Measurements from ENCODE around the gene BSND.

Gene BSND

GRCh38 chr1:54998677-54999076, at the start of gene BSND:
Gene BSND (plus strand): TSS chr1:54998933. CDS start chr1:54999187, 254 bp downstream.
- Histone ChIP-seq H3K4me3 (ENCODE audit: low read length) (peak within 1 kb of the TSS; percentile 76; the same call in 1 of the 2 replicates), H3K36me3 (ENCODE audit: insufficient read depth, low read depth, low read length) (no peaks in the 10 kb centered on the region), H3K9ac (ENCODE audit: low read depth, low read length) (no peak within 1 kb of the TSS), H3K27ac (ENCODE audit: low read length) (no peak within 1 kb of the TSS), H3K27me3 (ENCODE audit: insufficient read depth, low read length) (peaks cover 66% of the 10 kb centered on the region), H3K4me1 (ENCODE audit: insufficient read depth, low read length) (peaks cover 24% of the 10 kb centered on the region), H3K9me3 (ENCODE audit: insufficient read depth, low read depth, low read length) (no peaks in the 10 kb centered on the region)

GRCh38 chr1:54949053-54949452, 49.7 kb upstream of the BSND start:
- Histone ChIP-seq H3K4me1 (ENCODE audit: insufficient read depth, low read length) (no peaks in the 10 kb centered on the region; the same call in 1 of the 2 replicates), H3K27me3 (ENCODE audit: insufficient read depth, low read length) (no peaks in the 10 kb centered on the region), H3K4me3 (ENCODE audit: low read length) (no peak overlapping the region), H3K9me3 (ENCODE audit: insufficient read depth, low read depth, low read length) (no peaks in the 10 kb centered on the region), H3K36me3 (ENCODE audit: insufficient read depth, low read depth, low read length) (no peaks in the 10 kb centered on the region), H3K9ac (ENCODE audit: low read depth, low read length) (no peak overlapping the region), H3K27ac (ENCODE audit: low read length) (no peak overlapping the region)

GRCh38 chr1:54950006-54950368, 48.7 kb upstream of the BSND start:
- Histone ChIP-seq H3K9ac (ENCODE audit: low read depth, low read length) (no peak overlapping the region; the same call in 1 of the 2 replicates), H3K9me3 (ENCODE audit: insufficient read depth, low read depth, low read length) (peaks cover 4% of the 10 kb centered on the region; the same call in 1 of the 2 replicates), H3K27ac (ENCODE audit: low read length) (no peak overlapping the region), H3K36me3 (ENCODE audit: insufficient read depth, low read depth, low read length) (no peaks in the 10 kb centered on the region), H3K4me1 (ENCODE audit: insufficient read depth, low read length) (no peaks in the 10 kb centered on the region; the same call in 1 of the 2 replicates), H3K27me3 (ENCODE audit: insufficient read depth, low read length) (no peaks in the 10 kb centered on the region), H3K4me3 (ENCODE audit: low read length) (no peak overlapping the region)

- peak overlapping the region; percentile 44; the same call in 1 of the 2 replicates for H3K9ac ChIP-seq (ENCODE audit: low read depth, low read length)
- H3K27ac ChIP-seq (ENCODE audit: low read length): no peak overlapping the region
- peaks cover 4% of the 10 kb centered on the region; the same call in 1 of the 2 replicates for H3K9me3 ChIP-seq (ENCODE audit: insufficient read depth, low read depth, low read length)
- no peaks in the 10 kb centered on the region for H3K27me3 ChIP-seq (ENCODE audit: insufficient read depth, low read length)
- H3K4me3 ChIP-seq (ENCODE audit: low read length): peak overlapping the region; percentile 33; the same call in 1 of the 2 replicates
- no peaks in the 10 kb centered on the region; the same call in 1 of the 2 replicates for H3K4me1 ChIP-seq (ENCODE audit: insufficient read depth, low read length)
- no peaks in the 10 kb centered on the region for H3K36me3 ChIP-seq (ENCODE audit: insufficient read depth, low read depth, low read length)
These were observed 48.2 kb upstream of the BSND start for GRCh38 chr1:54950369-54951163.

GRCh38 chr1:54951810-54952226, 46.9 kb upstream of the BSND start:
- Histone ChIP-seq H3K9ac (ENCODE audit: low read depth, low read length) (no peak overlapping the region), H3K27me3 (ENCODE audit: insufficient read depth, low read length) (no peaks in the 10 kb centered on the region), H3K27ac (ENCODE audit: low read length) (no peak overlapping the region), H3K4me3 (ENCODE audit: low read length) (no peak overlapping the region), H3K36me3 (ENCODE audit: insufficient read depth, low read depth, low read length) (no peaks in the 10 kb centered on the region), H3K9me3 (ENCODE audit: insufficient read depth, low read depth, low read length) (peaks cover 4% of the 10 kb centered on the region; the same call in 1 of the 2 replicates), H3K4me1 (ENCODE audit: insufficient read depth, low read length) (no peaks in the 10 kb centered on the region; the same call in none of the 2 replicates)

- no peaks in the 10 kb centered on the region; the same call in none of the 2 replicates for H3K4me1 ChIP-seq (ENCODE audit: insufficient read depth, low read length)
- H3K9ac ChIP-seq (ENCODE audit: low read depth, low read length): no peak overlapping the region
- H3K4me3 ChIP-seq (ENCODE audit: low read length): no peak overlapping the region
- no peak overlapping the region for H3K27ac ChIP-seq (ENCODE audit: low read length)
- H3K9me3 ChIP-seq (ENCODE audit: insufficient read depth, low read depth, low read length): peaks cover 13% of the 10 kb centered on the region
- no peaks in the 10 kb centered on the region for H3K27me3 ChIP-seq (ENCODE audit: insufficient read depth, low read length)
- peaks cover 4% of the 10 kb centered on the region; the same call in 1 of the 2 replicates for H3K36me3 ChIP-seq (ENCODE audit: insufficient read depth, low read depth, low read length)
These were observed 45.6 kb upstream of the BSND start for GRCh38 chr1:54952950-54953718.

GRCh38 chr1:54953846-54954245, 44.9 kb upstream of the BSND start:
- Histone ChIP-seq H3K27me3 (ENCODE audit: insufficient read depth, low read length) (no peaks in the 10 kb centered on the region), H3K4me1 (ENCODE audit: insufficient read depth, low read length) (no peaks in the 10 kb centered on the region; the same call in none of the 2 replicates), H3K36me3 (ENCODE audit: insufficient read depth, low read depth, low read length) (peaks cover 5% of the 10 kb centered on the region; the same call in 1 of the 2 replicates), H3K27ac (ENCODE audit: low read length) (no peak overlapping the region), H3K9me3 (ENCODE audit: insufficient read depth, low read depth, low read length) (peaks cover 20% of the 10 kb centered on the region), H3K4me3 (ENCODE audit: low read length) (no peak overlapping the region), H3K9ac (ENCODE audit: low read depth, low read length) (no peak overlapping the region)

- Histone ChIP-seq H3K4me1 (ENCODE audit: insufficient read depth, low read length) (no peaks in the 10 kb centered on the region; the same call in none of the 2 replicates), H3K27me3 (ENCODE audit: insufficient read depth, low read length) (no peaks in the 10 kb centered on the region), H3K9ac (ENCODE audit: low read depth, low read length) (no peak overlapping the region), H3K27ac (ENCODE audit: low read length) (no peak overlapping the region), H3K4me3 (ENCODE audit: low read length) (no peak overlapping the region), H3K36me3 (ENCODE audit: insufficient read depth, low read depth, low read length) (peaks cover 5% of the 10 kb centered on the region; the same call in 1 of the 2 replicates), H3K9me3 (ENCODE audit: insufficient read depth, low read depth, low read length) (peaks cover 34% of the 10 kb centered on the region)
These were observed 43.4 kb upstream of the BSND start for GRCh38 chr1:54955359-54955758.

GRCh38 chr1:54956726-54957125, 42.0 kb upstream of the BSND start:
- Histone ChIP-seq H3K9me3 (ENCODE audit: insufficient read depth, low read depth, low read length) (peaks cover 35% of the 10 kb centered on the region), H3K4me3 (ENCODE audit: low read length) (no peak overlapping the region), H3K27me3 (ENCODE audit: insufficient read depth, low read length) (no peaks in the 10 kb centered on the region), H3K36me3 (ENCODE audit: insufficient read depth, low read depth, low read length) (peaks cover 5% of the 10 kb centered on the region; the same call in 1 of the 2 replicates), H3K27ac (ENCODE audit: low read length) (no peak overlapping the region), H3K9ac (ENCODE audit: low read depth, low read length) (no peak overlapping the region), H3K4me1 (ENCODE audit: insufficient read depth, low read length) (peaks cover 5% of the 10 kb centered on the region)

GRCh38 chr1:54959241-54959640, 39.5 kb upstream of the BSND start:
- Histone ChIP-seq H3K27me3 (ENCODE audit: insufficient read depth, low read length) (no peaks in the 10 kb centered on the region), H3K9me3 (ENCODE audit: insufficient read depth, low read depth, low read length) (peaks cover 35% of the 10 kb centered on the region), H3K27ac (ENCODE audit: low read length) (no peak overlapping the region), H3K4me1 (ENCODE audit: insufficient read depth, low read length) (peaks cover 17% of the 10 kb centered on the region), H3K36me3 (ENCODE audit: insufficient read depth, low read depth, low read length) (peaks cover 5% of the 10 kb centered on the region; the same call in 1 of the 2 replicates), H3K9ac (ENCODE audit: low read depth, low read length) (no peak overlapping the region), H3K4me3 (ENCODE audit: low read length) (no peak overlapping the region)

GRCh38 chr1:54962612-54963395, 35.9 kb upstream of the BSND start:
- Histone ChIP-seq H3K9ac (ENCODE audit: low read depth, low read length) (no peak overlapping the region), H3K9me3 (ENCODE audit: insufficient read depth, low read depth, low read length) (peaks cover 25% of the 10 kb centered on the region), H3K27ac (ENCODE audit: low read length) (peak overlapping the region; percentile 73), H3K4me3 (ENCODE audit: low read length) (peak overlapping the region; percentile 1; the same call in 1 of the 2 replicates), H3K27me3 (ENCODE audit: insufficient read depth, low read length) (no peaks in the 10 kb centered on the region), H3K36me3 (ENCODE audit: insufficient read depth, low read depth, low read length) (peaks cover 4% of the 10 kb centered on the region; the same call in 1 of the 2 replicates), H3K4me1 (ENCODE audit: insufficient read depth, low read length) (peaks cover 17% of the 10 kb centered on the region)
